Kasumi-1 (cell line): ENCODE results near the gene NIT2.
"Not testable (repeated sequence)": the region's sequence is repeated elsewhere in the genome, so short reads cannot be mapped to it uniquely, and the experiment has no call there.

ENCODE experiments used
- DNase-seq, 2 experiments: peaks; one replicate each; lab custom pipeline; 2025; lab: John Stamatoyannopoulos, UW

The NIT2 gene

GRCh38 chr3:100338911-100339310 is 4.4 kb downstream of the NIT2 start:
- DNase-seq, result no peak

GRCh38 chr3:100339786-100340185 is 5.2 kb downstream of the NIT2 start:
- no peak for DNase-seq

- no peak for DNase-seq
Observed at GRCh38 chr3:100340527-100340926, 6.0 kb downstream of the NIT2 start.

DNA sequence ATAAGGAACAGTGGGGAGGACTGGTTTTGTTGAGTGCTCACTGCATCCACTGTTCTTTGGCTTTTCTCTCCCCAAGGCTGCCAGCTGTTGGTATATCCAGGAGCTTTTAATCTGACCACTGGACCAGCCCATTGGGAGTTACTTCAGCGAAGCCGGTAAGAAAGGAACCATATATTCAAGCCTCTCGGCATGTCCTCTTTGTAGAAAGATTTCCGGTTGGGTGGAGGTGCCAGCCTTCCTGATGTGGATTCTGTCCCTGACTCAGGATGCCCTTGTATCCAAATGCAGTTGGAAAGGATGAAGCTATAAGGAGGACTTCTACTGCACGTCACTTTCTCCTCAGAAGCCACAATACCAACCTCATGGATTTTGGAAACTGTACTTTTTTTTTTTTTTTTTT is 14.2 kb downstream of the NIT2 start:
- DNase-seq, result no peak

GRCh38 chr3:100351770-100352169 is 17.2 kb downstream of the NIT2 start:
- not testable (repeated sequence) for DNase-seq

DNA sequence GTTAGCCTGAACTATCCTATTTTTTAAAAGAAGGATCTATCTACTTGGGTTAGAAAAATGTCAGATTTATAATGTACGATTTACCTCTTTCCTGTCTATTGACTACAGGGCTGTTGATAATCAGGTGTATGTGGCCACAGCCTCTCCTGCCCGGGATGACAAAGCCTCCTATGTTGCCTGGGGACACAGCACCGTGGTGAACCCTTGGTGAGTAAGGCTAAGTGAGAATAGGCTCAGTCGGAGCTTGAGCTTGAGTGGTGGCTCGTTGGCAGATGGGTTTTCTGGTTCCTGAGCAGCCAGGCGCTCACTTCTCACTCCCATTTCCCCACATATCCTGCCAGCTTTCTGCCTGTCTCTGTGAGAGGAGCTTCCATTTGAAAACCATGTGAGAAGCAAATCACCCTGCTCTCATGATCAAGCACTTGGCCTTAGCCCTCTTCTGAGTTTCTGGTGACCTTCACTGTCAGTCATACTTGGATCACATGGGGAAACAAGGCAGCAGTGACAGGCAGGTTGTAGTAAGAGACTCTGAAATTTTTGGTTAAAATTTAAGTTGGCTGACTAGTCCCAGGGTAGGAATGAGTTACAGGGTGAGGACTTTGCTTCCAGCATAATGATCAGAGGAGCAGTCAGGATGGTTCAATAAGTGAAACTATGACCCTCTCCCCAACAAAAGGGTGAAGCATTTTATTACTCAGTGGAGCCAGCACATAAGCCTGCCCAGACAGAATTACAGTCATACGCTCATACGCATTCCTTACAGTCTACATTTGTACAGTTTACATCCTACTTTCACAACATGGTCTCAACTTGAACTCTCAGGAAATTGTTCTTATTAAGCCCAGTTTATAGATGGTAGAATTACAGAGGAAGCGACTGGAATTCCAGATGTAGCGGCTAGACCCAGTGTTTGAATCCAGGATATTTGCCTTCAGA is 18.0 kb downstream of the NIT2 start:
- no peak for DNase-seq

GRCh38 chr3:100354850-100355249 is 20.3 kb downstream of the NIT2 start:
- no peak for DNase-seq

DNA sequence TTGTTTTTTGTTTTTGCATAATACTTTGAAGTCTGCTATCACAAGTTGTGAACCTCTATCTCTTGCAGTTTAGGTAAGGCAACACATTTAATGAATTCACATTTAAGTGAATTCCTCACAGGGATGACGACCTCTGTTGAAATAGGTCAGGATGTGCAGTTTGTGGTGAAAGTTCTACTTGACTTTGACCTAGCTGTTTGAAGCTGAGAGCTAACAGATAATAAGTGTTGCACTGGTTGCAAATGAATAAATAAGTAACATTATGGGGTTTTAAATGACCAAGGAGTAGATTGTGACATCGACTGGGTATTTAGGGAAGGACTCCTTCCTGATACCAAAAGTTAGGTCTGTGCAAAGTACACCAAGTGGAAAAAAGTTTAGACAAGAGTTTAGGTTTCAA is 23.9 kb downstream of the NIT2 start:
- no peak for DNase-seq

- DNase-seq, result no peak
Observed at GRCh38 chr3:100359035-100359434, 24.5 kb downstream of the NIT2 start.

- no peak for DNase-seq
Observed at GRCh38 chr3:100360757-100361496, 26.4 kb downstream of the NIT2 start.

DNA sequence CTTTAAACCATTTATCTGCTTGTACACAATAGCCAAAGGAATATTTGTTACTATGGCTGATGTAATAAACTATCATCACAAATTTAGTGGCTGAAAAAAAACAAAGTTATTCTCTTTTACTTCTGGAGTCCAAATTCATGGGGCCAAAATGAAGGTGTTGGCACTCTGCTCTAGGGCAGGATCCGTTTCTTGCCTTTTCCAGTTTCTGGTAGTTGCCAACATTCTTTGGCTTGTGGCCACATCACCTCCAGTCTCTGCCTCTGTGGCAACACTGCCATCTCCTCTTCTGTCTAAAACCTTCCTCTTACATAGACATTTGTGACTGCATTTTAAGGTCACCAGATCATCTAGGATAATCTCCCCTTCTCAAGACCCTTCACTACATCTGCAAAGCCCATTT is 27.3 kb downstream of the NIT2 start:
- DNase-seq, result no peak

GRCh38 chr3:100364421-100364820 is 29.9 kb downstream of the NIT2 start:
- no peak for DNase-seq

DNA sequence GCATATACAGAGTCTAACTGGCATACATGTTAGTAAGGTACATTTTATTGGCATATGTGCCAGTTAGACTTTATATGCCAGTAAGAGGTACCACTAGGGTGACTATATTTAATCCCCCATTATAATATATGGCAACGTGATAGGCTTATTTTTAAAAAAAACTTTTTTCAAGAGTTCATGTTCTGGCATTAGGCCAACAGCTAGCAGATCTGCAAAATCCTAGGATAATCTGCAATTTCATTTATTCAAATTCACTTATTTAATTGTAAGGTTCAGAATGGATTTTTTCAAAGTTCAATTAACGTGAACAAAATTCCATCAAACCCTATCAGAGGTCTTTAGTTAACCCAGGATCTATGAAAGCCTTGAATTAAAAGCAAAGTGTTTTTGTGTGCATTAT is 31.9 kb downstream of the NIT2 start:
- no peak for DNase-seq

- DNase-seq, result no peak
Observed at GRCh38 chr3:100368441-100368840, 33.9 kb downstream of the NIT2 start.

DNA sequence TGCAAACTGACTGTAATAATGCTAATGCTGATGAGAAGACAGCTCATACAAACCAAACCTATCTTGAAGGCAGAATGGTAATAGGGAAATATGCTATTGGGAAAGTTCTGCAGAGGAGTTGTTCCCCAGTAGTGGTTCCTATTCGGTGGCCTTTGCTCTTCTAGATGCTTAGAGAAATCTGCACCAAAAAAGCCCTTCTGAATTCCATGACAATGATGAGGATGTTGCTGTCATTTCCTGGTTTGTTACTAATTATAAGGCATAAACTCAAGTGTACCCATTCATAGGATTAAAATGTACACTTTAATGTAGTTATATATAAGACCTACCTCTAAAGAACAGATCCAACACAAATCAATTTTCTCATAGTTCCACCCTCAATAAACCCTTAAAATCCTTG is 36.2 kb downstream of the NIT2 start:
- DNase-seq, result no peak

GRCh38 chr3:100374521-100374920 is 40.0 kb downstream of the NIT2 start:
- DNase-seq, result no peak

- DNase-seq, result no peak
Observed at GRCh38 chr3:100376301-100376700, 41.7 kb downstream of the NIT2 start.

- DNase-seq, result no peak
Observed at GRCh38 chr3:100384733-100385525, 50.4 kb downstream of the NIT2 start.

DNA sequence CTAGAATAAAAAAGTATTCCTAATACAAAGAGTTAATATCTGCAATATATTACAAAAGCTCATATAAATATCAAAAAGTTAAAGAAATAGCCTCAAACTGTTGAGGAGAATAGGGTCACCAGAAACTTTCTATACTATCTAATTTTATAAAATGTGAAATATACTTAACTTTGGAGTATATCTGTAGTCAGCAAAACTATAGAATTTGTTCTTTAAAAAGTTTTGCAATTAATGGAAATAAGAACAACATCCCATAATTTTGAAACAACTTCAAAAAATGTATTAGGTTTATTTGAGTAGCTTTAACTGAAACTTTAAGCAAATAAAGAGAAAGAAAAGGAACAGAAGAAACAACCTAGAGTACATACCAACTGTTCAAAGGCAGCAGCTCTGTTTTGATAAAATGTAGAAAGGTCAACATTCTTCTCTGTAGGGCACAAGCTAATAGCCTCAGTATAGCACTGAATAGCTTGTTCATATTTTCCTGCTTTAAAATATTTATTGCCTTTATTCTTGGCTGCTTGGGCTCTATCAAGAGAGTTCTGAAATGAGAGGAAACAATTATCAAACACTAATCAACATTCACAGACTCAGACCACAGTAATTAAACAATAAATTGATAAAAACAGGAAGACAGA is 52.0 kb downstream of the NIT2 start:
- DNase-seq, result no peak

- DNase-seq, result no peak
Observed at GRCh38 chr3:100389025-100389424, 54.5 kb downstream of the NIT2 start.

DNA sequence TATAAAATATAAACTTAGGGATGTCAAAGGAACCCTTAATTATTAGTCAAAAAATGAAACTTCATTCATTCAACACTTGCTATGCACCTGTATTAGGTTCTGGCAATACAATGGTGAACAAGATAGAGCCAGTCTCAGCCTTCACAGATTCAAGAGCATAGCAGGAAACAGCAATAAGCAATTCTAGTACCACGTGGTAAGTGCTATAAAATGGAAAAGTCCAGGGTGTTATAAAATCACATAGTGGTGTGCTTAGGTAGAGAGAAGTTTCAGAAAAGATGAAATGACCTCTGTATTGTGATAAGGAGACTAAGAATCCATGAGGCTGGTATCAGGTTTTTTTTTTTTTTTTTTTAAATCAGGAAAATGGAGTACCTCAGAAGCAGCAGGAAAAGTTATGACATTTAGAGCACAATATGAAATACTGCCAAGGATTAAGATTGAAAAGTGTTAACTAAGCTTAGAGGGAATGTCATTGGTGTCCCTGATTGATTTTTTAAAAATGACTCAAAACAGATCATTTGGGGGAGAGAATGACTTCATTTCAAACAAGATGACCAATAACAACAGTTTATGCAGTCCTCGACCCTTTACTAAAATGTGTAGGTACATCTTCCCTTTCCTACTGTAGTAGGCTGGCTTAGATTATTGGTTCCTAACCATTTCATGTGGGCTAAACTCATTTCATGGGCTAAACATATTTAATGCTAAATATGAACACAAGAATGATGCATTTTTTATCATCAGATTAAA is 61.3 kb downstream of the NIT2 start:
- no peak for DNase-seq
